Measurements from ENCODE around the gene SPNS2.

DNA sequence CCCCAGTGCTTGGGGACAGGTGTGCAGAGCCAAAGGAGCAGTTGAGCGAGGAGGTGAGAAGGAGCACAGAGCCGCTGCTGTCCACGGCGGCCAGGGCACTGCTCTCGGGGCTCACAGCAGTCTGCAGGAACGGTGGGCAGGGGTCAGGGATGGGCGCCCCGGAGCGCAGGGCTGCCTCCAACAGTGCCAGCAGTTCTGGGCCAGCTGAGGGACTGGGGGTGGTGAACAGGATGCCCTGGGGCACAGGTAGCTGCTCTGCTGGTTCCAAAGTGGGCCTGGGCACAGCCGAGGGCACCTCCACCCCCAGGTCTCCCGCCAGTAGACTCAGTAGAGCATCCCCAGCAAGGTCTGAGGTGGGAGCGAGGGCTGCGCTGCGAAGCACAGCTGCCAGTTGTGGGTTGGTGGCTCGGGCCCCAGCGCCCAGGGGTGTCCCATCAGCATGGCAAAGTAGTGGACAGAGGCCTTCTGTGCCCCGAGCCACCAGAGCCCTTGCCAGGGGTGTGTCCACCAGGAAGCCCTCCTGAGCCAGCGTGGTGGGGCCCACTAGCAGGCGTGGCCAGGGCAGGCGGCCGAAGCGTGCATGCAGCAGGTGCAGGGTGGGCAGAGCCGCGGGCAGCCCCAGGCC, 59.8 kb downstream of the SPNS2 start:
- TF ChIP-seq, protein P1, sequence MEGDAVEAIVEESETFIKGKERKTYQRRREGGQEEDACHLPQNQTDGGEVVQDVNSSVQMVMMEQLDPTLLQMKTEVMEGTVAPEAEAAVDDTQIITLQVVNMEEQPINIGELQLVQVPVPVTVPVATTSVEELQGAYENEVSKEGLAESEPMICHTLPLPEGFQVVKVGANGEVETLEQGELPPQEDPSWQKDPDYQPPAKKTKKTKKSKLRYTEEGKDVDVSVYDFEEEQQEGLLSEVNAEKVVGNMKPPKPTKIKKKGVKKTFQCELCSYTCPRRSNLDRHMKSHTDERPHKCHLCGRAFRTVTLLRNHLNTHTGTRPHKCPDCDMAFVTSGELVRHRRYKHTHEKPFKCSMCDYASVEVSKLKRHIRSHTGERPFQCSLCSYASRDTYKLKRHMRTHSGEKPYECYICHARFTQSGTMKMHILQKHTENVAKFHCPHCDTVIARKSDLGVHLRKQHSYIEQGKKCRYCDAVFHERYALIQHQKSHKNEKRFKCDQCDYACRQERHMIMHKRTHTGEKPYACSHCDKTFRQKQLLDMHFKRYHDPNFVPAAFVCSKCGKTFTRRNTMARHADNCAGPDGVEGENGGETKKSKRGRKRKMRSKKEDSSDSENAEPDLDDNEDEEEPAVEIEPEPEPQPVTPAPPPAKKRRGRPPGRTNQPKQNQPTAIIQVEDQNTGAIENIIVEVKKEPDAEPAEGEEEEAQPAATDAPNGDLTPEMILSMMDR (IDR thresholded peaks at IDR 0.05): no peak
- TF ChIP-seq POLR2A (IDR thresholded peaks at IDR 0.05): no peak
